Measurements from ENCODE around the gene SAP30BP.

Gene SAP30BP

DNA sequence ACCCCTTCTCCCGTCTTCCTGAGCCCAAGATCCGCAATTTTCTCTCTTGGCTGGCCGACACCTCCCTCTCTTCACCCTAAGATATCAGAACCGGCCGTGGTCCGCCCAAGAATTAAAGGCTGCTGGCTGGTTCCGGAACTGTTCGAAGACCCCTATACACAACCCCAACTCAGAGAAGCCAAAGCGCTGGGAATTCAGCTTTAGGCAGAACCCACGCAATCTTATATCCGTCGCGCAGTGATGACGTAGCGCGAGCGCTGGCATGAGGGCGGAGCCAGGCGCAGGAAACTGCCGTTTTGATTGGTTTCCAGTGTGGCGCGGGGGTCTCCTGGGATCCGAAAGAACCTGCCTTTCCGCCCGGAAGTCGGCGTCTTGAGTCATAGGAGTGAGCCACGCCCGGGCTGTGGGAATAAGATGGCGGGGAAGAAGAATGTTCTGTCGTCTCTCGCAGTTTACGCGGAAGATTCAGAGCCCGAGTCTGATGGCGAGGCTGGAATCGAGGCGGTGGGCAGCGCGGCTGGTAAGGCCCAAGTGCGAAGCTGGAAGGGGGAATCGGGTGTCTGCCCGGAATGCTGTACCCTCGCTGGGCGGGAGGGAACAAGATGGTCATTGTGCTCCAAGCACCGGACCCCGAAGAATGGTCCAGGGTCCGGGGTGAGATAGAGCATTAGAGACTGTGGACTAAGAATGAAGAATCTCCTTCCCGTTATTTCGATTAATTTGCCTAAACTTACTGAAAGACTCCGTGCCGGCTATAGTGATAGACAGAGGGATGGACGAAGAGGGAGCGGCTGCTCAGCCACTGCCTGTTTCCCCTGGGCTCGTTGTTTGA lies at the start of gene SAP30BP, which contains the start of gene RECQL5:
Gene SAP30BP (plus strand): TSS at position 380 of the 832 bp plus-strand sequence. CDS start 35 bp downstream, at position 415.
Gene RECQL5 (minus strand): TSS at position 196 of the 832 bp plus-strand sequence. CDS start 597 bp downstream, outside the sequence.
- peak; percentile 94 for DNase-seq

DNA sequence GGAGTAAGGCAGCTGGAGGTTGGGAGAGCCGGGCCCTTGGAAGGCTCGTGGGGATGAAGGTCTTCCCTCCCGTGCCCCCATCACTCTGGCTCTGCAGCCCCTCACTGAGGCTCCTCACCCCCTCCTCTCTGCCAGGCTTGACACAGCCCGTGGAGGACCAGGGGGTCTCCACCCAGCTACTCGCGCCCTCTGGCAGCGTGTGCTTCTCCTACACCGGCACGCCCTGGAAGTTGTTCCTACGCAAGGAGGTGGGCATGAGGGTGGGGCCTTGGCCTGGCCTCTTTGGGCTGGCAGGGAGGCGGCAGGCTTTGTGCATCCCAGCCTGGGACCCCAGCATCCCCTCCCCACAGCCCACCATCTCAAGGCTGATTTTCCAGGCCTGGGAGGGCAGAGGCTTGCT lies 49.5 kb upstream of the SAP30BP start:
- no peak for DNase-seq

DNA sequence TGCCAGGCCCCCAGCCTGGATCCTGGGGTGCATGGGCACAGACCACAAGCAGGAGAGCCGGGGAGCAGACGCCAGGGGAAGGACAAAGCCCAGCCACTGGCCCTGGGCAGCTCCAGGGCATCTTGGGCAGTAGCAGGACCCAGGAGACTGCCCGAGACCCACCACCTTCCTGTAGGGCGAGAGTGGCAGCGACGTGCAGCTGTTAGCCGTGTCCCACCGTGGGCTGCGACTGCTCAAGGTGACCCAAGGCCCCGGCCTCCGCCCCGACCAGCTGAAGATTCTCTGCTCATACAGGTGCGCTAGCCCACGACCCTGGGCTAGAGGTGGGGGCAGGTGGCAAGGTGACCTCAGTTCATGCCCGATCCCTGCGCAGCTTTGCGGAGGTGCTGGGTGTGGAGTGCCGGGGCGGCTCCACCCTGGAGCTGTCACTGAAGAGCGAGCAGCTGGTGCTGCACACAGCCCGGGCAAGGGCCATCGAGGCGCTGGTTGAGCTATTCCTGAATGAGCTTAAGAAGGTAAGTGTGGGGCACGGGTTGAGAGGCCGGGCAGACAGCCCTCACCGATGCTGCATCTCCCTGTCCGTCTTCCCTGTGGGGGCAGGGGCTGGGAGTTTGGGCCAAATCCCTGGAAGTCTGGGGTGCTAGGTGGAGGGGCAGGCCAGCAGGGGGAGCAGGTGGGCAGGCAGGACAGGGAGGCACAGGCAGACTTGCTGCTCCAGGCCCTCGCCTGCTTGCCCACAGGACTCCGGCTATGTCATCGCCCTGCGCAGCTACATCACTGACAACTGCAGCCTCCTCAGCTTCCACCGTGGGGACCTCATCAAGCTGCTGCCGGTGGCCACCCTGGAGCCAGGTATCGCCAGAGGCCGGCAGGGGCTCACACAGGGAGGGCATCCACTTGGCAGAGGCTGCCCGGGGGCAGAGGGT lies 47.4 kb upstream of the SAP30BP start:
- DNase-seq, result no peak

DNA sequence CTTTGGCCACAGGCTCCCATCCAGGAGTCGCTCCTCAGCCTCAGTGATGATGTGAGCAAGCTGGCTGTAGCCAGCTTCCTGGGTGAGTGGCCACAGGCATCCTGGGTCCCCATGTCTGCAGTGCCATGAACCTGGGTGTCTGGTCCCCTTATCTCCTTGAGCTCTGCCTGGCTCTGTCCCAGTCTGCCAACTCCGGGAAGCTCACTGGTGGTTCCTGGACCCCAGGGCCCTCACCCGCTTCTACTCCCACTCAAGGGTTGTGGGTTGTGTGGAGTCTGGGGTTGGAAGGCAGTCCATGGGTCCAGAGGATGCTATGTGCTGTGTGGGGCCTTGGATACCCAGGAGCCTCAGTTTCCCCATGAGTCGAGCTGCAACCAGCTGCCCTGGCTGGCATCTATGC lies 45.6 kb upstream of the SAP30BP start:
- DNase-seq, result no peak

DNA sequence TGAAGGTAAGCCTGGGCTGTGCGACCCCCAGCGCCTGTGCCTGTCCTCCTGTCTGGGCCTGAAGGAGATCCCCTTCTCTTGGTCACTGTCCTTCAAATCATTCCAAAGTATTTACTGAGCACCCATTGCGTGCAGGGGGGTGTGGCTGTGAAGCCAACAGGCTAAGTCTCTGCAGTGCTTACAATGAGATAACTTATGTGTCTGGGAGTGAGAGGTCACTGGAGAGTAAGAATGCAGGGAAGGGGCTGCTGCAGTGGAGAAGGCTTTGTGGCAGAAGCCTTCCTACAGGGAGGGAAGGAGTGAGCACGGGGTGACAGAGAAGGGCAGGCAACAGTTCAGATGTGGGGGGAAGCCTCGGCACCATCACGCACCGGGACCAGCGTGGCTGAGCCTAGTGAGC lies 45.1 kb upstream of the SAP30BP start:
- no peak for DNase-seq

- DNase-seq, result no peak
Measured at GRCh38 chr17:75622771-75623273, 44.3 kb upstream of the SAP30BP start.

DNA sequence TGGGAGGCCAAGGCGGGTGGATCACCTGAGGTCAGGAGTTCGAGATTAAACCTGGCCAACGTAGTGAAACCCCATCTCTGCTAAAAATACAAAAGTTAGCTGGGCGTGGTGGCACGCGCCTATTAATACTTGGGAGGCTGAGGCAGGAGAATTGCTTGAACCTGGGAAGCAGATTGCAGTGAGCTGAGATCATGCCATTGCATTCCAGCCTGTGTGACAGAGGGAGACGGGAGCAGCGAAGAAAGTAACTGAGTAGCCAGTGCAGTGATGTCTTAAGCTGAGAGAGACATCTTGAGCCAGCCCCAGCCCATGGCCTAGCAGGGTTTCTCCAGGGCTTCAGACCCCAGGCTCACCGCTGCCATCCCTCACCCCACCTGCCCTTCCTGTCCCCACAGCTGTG lies 43.8 kb upstream of the SAP30BP start:
- no peak for DNase-seq

GRCh38 chr17:75624021-75624420 lies 43.1 kb upstream of the SAP30BP start:
- DNase-seq, result no peak

DNA sequence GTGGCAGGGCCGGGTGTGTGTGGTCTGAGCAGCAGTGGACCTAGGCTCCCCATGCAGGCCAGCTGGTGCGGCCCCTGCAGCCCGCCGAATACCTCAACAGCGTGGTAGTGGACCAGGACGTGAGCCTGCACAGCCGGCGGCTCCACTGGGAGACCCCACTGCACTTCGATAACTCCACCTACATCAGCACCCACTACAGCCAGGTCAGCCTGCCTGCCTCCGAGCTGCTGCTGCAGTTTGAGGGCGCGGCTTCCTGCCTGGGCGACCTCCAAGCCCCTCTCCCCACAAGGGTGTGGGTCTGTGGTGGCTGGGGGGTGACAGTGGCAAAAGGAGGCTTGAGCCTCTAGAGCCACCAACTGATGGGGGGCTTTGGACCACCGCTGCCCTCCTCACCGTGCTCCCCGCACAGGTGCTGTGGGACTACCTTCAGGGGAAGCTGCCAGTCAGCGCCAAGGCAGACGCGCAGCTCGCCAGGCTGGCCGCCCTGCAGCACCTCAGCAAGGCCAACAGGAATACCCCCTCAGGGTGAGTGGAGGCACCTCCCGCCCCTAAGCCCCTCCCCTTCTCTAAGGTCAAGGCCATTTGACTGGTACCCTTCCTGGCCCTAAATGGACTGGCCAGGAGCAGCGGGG lies 42.3 kb upstream of the SAP30BP start:
- DNase-seq, result no peak

GRCh38 chr17:75625813-75626486 lies 41.2 kb upstream of the SAP30BP start:
- no peak for DNase-seq

GRCh38 chr17:75626496-75627038 lies 40.6 kb upstream of the SAP30BP start:
- no peak for DNase-seq

DNA sequence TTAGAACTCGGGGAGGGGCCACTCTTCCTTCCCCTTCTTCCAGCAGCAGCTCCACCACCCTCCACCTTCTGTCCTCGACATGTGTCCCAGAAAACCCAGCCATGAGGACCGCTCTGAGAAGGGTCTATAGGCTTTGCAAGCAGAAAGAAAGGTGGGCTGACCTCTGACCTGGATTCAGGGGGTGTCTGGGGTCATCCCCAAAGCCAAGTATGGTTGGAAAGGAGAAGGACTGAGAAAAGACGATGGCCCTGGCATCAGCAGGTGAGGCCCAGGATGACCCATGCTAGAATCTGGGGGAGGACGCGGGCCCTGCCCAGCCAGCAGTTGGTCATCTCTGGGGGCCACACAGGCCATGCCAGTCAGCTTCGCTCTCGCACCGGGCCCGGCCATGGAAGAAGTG lies 40.0 kb upstream of the SAP30BP start:
- no peak for DNase-seq

- no peak for DNase-seq
Measured at GRCh38 chr17:75628425-75628824, 38.7 kb upstream of the SAP30BP start.

- no peak for DNase-seq
Measured at GRCh38 chr17:75629157-75629556, 38.0 kb upstream of the SAP30BP start.

- DNase-seq, result no peak
Measured at GRCh38 chr17:75630071-75630917, 36.8 kb upstream of the SAP30BP start.

DNA sequence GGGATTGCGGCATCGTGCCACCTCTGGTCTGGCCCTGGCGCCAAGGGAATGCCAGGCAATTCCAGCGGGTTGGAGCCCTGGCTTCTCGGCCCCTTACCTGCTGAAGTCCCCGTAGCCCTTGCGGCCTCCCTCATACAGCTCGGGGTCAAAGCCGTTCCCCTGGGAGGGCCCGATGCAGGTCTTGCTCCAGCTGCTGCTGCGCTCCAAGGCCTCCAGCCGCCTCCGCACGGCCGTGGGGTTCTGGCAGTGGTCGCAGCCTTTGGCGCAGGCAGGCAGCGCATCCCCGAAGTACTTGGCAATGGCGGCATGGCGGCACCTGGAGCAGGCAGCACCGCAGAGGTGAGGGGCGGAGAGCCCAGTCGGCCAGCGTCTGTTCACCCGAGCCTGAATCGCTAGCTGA lies 35.8 kb upstream of the SAP30BP start:
- DNase-seq, result no peak

- DNase-seq, result no peak
Measured at GRCh38 chr17:75632428-75632827, 34.7 kb upstream of the SAP30BP start.

DNA sequence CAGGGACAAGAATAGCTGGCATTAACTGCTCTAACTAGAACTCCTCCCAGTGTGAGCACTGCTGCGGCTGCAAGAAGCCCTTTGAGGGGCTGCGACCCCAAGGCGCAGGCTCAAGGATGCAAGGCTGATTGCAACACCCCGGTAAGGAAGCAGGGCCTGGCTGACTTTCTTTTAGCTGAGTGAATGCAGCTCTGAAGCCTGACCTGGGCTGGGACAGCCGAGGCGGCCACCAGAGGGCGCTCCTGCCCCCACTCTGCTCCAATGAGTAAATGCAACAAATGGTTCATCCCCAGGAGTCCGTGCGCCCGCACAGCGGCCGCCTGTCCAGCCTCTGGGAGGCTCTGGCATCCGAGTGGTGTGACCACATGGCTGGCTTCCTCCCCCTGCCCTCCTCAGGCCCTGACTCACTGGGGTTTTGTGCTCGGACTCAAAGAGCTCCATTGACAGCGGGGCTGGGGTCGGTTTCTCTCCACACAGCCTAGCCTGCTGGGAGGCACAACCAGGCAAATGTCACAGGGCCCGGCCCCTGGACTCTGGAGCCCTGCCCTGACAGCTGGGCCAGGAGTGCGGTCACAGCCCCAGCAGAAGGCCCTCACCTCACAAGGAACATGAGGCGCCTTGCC lies 34.2 kb upstream of the SAP30BP start, which contains the start of gene SMIM5:
Gene SMIM5 (plus strand): TSS at position 572 of the 623 bp plus-strand sequence. CDS start 6,768 bp downstream, outside the sequence.
- no peak for DNase-seq

DNA sequence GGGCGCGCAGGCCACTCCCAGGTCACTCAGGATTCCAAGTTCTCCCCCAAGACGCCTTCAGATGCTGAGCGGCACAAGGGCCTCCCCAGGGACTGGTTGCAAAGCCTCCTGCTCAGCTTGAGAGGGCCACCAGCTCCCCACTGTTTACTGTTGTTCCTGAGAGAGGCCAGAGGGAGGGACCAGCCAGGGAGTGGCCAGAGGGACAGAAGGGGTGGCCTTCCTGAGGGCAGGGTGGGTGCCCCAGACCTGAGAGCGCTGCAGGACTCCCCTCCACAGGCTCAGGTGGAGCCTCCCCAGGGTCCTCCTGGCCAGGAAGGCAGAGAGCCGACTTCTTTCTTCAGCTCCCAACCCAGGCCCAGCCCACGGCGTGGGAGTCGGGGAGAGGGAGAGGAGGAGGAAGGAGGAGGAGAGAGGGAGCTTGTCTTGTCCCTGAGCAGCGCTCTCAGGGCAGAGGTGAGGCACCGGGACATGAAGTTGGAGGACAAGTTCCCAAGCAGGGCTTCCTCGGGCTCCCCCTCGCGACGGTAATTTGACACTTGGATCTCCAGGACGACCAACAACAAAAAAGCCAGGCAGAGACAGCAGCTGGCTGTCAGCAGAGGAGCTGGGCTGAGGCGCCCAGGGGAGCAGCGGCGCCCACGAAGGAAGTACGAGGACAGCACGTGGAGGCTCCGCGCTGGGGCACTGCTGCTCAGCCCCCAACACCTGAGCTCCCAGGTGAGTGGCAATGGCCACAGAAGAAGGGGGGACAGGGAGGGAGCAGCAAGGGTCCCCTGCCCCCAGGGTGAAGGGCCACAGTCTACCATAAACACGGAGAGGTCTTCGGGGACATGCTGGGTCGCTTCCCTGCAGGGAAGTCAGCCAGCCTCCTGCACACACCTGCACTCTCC lies 33.4 kb upstream of the SAP30BP start:
- peak; percentile 70 for DNase-seq

Measured in NCI-H2081 treated with DMSO at 0.1 percent for 48 hours (cell line).